SW 1271 (cell line): ENCODE results near the gene MTARC2.
"Not testable (repeated sequence)": the region's sequence is repeated elsewhere in the genome, so short reads cannot be mapped to it uniquely, and the experiment has no call there.

Experiments used
- DNase-seq, 2 experiments: peaks; one replicate each; lab custom pipeline; 2025; lab: John Stamatoyannopoulos, UW

MTARC2 gene

GRCh38 chr1:220732621-220733020 lies 15.5 kb upstream of the MTARC2 start:
- DNase-seq = no peak

GRCh38 chr1:220733086-220733601 lies 15.0 kb upstream of the MTARC2 start:
- peak; percentile 55 to 76 for DNase-seq

GRCh38 chr1:220734571-220735326 lies 13.4 kb upstream of the MTARC2 start:
- peak in 1 of 2 experiments; percentile 20 for DNase-seq

DNA sequence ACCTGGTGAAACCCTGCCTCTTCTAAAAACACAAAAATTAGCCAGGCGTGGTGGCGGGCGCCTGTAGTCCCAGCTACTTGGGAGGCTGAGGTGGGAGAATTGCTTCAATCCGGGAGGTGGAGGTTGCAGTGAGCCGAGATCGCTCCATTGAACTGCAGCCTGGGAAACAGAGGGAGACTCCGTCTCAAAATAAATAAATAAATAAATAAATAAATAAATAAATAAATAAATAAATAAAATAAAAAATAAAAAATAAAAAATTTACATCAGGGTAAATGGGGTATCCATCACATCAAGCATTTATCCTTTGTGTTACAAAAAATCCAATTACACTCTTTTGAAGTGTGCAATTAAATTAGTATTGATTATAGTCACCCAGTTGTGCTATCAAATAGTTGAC lies 11.8 kb upstream of the MTARC2 start:
- DNase-seq = not testable (repeated sequence)

- no peak for DNase-seq
These were observed 6.8 kb upstream of the MTARC2 start for GRCh38 chr1:220741349-220741748.

- no peak for DNase-seq
These were observed 6.3 kb upstream of the MTARC2 start for GRCh38 chr1:220741825-220742224.

- DNase-seq = no peak
These were observed 5.6 kb upstream of the MTARC2 start for GRCh38 chr1:220742520-220742919.

DNA sequence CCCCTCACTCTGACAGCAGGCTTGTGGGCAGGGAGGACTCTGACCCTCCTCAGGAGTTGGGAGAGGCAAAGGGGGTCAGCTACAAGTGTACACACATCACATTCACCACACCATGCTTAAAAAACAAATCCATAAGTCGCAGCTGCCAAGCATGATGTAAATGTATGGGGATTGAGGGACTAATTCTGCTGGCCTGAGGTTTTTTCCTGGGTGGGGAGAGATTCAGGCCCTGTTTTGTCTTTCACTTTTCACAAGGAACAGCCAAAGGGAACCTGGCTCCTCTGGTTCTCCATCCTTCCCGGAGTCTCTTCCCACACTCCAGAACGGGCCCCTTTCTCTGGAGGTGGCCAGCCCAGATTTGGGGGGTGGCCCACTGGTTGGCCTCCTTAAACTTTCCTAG lies 1.3 kb upstream of the MTARC2 start:
- no peak for DNase-seq

- DNase-seq = no peak
These were observed 559 bp upstream of the MTARC2 start for GRCh38 chr1:220747437-220748088.

- DNase-seq = no peak
These were observed 814 bp downstream of the MTARC2 start for GRCh38 chr1:220748936-220749335.

DNA sequence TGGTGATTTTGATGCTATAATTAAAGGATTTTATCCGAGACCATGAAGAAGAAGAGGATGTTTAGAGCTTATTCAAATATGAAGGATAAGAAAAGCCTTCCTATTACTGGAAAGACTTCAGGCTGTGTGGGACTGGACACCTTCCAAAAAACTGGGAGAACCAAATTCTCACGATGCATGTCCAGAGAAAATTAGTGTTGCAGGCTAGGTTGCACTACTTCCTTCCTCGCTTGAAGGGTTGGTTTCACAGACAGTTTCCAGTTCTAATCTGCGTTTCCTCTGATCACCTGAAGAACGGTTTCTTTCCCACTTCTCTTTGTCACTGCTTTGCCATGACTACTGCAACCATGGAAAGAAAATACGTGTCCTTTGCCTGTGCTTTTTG lies 2.0 kb downstream of the MTARC2 start:
- DNase-seq = no peak

- no peak for DNase-seq
These were observed 3.0 kb downstream of the MTARC2 start for GRCh38 chr1:220751111-220751510.

- DNase-seq = no peak
These were observed 6.2 kb downstream of the MTARC2 start for GRCh38 chr1:220754212-220754917.

GRCh38 chr1:220754918-220755295 lies 6.8 kb downstream of the MTARC2 start:
- no peak for DNase-seq

DNA sequence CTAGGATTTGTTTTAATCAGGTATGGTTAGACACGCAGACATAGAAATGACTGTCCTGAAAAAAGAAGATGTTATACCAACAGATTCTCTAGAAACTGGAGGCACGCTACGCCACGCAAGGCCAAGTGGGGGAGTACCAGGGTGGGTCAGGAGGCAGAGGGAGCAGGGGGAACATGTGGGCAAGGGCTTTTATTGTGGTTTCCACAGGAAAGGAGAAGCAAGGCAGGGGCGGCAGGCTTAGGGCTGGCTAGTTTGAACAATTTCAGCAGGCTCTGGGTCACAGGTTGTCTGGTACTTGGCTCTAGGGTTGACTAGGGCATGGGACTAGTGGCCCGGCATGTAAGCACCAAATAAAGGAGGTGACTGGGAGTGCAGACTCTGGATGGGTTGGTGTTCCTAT lies 7.2 kb downstream of the MTARC2 start:
- no peak for DNase-seq

DNA sequence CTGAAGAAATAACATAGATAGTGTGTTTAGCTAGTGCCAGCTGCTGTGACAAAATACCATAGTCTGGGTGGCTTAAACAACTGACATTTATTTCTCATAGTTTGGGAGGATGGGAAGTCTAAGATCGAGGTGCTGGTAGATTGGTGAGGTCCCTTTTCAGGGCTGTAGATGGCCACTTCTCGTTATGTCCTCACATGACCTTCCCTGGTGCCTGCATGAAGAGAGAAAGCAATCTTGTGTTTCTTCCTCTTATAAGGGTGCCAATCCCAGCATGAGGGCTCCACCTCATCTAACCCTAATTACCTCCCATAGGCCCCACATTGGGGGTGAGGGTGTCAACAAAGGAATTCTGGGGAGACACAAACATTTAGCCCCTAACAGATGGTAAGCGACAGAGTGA lies 9.3 kb downstream of the MTARC2 start:
- no peak for DNase-seq

DNA sequence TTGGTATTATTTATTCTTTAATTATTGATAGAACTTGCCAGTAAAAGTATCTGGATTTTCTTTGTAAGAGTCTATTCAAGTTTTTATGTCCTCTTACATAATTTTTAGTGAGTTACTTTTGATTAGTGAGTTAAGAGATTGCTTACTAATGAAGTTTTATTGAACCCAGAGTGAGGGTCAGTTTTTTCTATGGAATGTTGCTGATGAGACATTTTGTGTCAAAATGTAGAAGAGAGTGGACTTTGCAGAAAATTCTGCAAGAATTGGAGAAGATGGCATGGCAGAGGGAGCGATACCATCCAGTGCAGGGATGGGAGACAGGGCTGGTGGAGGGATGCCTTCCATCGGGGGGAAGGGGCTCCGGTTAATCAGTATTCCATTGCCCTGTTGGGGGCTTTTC lies 11.0 kb downstream of the MTARC2 start:
- no peak for DNase-seq

DNA sequence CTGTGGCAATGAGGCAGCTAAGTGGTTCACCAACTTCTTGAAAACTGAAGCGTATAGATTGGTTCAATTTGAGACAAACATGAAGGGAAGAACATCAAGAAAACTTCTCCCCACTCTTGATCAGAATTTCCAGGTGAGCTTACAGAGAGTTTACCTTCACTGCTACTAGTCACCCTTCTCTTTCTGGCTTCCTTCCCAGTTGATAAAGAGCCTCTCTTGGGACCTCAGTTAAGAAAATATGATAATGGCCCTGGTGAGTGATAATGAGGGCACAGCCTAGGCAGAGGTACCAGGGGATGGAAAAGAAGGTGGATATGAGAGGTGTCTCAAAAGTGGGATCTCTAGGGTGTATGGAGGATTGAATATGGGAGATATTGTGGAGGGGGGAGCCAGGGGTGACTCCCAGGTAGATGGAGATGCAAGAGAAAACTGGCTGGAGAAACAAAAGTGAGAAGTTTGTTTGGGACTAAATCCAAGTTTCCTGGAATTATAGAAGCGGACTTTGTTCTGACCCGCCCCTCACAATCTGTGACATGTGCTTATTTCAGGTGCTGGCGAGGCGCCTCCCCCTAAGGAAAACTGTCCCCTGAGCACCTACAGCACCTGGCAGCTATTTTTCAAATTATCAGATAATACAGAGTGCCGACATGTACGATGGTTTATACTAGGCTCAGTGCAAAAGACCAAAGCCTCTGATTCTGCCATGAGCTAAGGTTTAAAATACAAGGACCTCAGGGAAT lies 13.7 kb downstream of the MTARC2 start:
- no peak for DNase-seq

- no peak for DNase-seq
These were observed 16.6 kb downstream of the MTARC2 start for GRCh38 chr1:220764757-220765156.

DNA sequence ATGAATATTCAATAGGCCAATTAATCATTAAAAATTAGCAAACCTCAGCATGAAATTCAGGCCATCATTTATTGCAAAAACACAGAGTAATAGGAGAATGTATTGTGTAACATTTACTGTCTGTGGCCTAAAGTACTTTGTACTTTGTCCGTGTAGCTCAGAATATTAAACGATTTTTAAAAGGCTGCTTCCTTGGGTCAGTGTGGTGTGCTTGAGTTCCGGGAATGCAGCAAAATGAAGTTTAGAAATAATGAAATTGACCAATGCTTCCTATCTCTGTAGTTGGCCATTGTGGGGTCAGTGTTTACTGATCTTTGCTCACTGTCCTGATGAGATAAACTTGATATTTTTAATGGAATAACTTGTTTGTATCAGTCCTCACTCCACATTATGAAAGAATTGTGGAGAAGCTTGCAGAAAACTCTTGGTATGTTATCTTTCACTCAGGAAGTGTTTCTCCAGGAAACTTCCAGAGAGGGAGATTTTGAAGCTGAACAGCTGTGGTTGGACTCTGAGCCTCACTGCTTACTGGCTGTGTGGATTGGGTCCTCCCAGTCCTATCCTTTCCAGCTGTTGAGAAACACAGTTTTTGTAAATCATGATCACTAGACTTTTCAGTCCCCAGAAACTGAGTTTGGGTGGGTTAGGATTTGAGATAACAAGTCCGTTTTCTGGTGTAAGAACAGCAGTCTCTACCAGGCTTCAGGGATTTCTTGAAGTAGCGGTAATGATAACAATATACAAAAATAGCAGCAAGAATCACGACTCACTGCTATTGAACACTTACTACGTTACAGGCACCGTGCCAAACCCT lies 19.4 kb downstream of the MTARC2 start:
- DNase-seq = no peak

- DNase-seq = no peak
These were observed 20.0 kb downstream of the MTARC2 start for GRCh38 chr1:220768126-220768601.
